SU-DHL-6 (cell line): ENCODE results near the gene UNC119B.

ENCODE experiments used
- EZH2phosphoT487 ChIP-seq: fragments of 200-600 bp; sonication (generic), shearing (Covaris generic); conservative IDR thresholded peaks from 2 replicates; pipeline ENCODE4 v1.6.1; 2018; ENCODE audit warnings: mild to moderate bottlenecking, antibody characterized with exemption, low read length, moderate library complexity, mixed read lengths
- TF ChIP-seq, protein P1 (sequence below): fragments of 200-600 bp; sonication (generic); IDR thresholded peaks from one replicate; pipeline ENCODE4 v1.5.1; 2017; ENCODE audit warnings: antibody characterized with exemption, mild to moderate bottlenecking, low read length, moderate library complexity; ENCODE audit not compliant: insufficient read depth, poor library complexity, severe bottlenecking

DNA sequence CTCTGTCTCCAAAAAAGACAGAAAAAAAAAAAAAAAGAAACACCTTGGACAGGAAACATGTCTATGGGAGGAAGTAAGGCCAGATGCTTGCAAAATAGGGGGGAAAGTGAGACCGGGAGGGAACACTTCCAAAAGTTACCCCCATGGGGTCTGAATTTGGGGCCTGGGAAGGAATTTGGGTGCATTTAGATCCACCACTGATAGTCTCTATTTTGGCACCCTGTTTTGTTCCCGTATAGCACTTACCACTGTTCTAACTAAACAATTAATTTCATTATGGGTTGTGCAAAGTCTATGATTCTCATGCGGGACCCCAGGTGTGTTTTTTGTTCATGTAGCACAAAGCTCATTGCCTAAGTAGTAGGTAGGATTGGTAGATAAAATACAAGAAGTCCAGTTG lies 24.7 kb upstream of the UNC119B start:
- TF ChIP-seq, protein P1, sequence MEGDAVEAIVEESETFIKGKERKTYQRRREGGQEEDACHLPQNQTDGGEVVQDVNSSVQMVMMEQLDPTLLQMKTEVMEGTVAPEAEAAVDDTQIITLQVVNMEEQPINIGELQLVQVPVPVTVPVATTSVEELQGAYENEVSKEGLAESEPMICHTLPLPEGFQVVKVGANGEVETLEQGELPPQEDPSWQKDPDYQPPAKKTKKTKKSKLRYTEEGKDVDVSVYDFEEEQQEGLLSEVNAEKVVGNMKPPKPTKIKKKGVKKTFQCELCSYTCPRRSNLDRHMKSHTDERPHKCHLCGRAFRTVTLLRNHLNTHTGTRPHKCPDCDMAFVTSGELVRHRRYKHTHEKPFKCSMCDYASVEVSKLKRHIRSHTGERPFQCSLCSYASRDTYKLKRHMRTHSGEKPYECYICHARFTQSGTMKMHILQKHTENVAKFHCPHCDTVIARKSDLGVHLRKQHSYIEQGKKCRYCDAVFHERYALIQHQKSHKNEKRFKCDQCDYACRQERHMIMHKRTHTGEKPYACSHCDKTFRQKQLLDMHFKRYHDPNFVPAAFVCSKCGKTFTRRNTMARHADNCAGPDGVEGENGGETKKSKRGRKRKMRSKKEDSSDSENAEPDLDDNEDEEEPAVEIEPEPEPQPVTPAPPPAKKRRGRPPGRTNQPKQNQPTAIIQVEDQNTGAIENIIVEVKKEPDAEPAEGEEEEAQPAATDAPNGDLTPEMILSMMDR = no peak
- no peak for TF ChIP-seq EZH2phosphoT487
